Measurements from ENCODE around the gene FZR1. TPM values are rescaled to one million over a fixed set of nuclear protein-coding genes. Genes with fewer than 3 reads are reported as not detected.
"Not testable (repeated sequence)": the region's sequence is repeated elsewhere in the genome, so short reads cannot be mapped to it uniquely, and the experiment has no call there.

FZR1 gene
- total and polyA plus RNA-seq, 2 experiments from 2014 or later = 48.6 to 68.5 TPM

DNA sequence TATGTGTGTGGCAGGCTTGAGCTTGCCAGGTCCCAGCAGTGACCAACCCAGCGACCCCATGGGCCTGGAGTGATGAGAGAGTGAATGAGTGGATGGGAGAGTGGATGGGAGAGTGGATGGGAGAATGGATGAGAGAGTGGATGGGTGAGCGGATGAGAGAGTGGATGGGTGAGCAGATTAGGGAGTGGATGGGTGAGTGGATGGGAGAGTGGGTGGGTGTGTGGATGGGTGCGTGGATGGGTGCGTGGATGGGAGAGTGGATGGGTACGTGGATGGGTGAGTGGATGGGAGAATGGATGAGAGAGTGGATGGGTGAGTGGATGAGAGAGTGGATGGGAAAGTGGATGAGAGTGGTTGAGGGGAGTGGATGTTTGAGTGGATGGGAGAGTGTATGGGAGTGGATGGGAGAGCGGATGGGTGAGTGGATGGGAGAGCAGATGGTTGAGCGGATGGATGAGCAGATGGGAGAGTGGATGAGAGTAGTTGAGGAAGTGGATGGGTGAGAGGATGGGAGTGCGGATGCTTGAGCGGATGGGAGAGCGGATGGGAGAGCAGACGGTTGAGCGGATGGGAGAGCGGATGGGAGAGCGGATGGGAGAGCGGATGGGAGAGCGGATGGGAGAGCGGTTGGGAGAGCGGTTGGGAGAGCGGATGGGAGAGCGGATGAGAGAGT, 22.6 kb downstream of the FZR1 start:
- Histone ChIP-seq H3K36me3 (peaks cover 36% of the 10 kb centered on the region), H3K27me3 (no peaks in the 10 kb centered on the region), H3K9me3 (ENCODE audit: low read depth) (no peaks in the 10 kb centered on the region), H3K27ac (no peak overlapping the region), H3K4me1 (ENCODE audit: low read depth) (no peaks in the 10 kb centered on the region), H3K4me3 (no peak overlapping the region)
- TF ChIP-seq, protein P1, sequence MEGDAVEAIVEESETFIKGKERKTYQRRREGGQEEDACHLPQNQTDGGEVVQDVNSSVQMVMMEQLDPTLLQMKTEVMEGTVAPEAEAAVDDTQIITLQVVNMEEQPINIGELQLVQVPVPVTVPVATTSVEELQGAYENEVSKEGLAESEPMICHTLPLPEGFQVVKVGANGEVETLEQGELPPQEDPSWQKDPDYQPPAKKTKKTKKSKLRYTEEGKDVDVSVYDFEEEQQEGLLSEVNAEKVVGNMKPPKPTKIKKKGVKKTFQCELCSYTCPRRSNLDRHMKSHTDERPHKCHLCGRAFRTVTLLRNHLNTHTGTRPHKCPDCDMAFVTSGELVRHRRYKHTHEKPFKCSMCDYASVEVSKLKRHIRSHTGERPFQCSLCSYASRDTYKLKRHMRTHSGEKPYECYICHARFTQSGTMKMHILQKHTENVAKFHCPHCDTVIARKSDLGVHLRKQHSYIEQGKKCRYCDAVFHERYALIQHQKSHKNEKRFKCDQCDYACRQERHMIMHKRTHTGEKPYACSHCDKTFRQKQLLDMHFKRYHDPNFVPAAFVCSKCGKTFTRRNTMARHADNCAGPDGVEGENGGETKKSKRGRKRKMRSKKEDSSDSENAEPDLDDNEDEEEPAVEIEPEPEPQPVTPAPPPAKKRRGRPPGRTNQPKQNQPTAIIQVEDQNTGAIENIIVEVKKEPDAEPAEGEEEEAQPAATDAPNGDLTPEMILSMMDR (IDR thresholded peaks at IDR 0.05; ENCODE audit: low read depth, low read length) = no peak
- no peak for DNase-seq (ENCODE audit: low read depth in 1 of 2, low spot score in 1 of 2)

GRCh38 chr19:3529299-3529698, 23.2 kb downstream of the FZR1 start:
- H3K4me3 ChIP-seq; H3K4me1 ChIP-seq (ENCODE audit: low read depth); H3K9me3 ChIP-seq (ENCODE audit: low read depth); H3K27me3 ChIP-seq; DNase-seq (ENCODE audit: low read depth in 1 of 2, low spot score in 1 of 2); H3K27ac ChIP-seq: not testable (repeated sequence)
- H3K36me3 ChIP-seq = peaks cover 33% of the 10 kb centered on the region

DNA sequence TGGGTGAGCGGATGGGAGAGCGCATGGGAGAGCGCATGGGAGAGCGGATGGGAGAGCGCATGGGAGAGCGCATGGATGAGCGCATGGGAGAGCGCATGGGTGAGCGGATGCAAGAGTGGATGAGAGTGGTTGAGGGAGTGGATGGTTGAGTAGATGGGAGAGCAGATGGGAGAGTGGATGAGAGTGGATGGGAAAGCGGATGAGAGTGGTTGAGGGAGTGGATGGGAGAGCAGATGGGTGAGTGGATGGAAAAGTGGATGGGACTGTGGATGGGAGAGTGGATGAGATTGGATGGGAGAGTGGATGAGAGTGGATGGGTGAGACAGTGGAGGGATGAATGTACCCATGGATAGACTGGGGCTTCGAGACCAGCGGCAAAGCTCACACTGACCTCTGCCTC, 24.3 kb downstream of the FZR1 start:
- TF ChIP-seq, protein P1 (IDR thresholded peaks at IDR 0.05; ENCODE audit: low read depth, low read length) = no peak

DNA sequence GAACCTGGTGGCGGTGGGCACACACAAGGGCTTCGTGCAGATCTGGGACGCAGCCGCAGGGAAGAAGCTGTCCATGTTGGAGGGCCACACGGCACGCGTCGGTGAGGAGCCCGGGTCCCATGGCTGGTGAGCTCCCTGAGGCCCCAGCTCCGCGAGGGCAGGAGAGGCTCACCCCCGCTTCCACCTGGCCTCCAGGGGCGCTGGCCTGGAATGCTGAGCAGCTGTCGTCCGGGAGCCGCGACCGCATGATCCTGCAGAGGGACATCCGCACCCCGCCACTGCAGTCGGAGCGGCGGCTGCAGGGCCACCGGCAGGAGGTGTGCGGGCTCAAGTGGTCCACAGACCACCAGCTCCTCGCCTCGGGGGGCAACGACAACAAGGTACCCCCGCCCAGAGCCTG, 25.6 kb downstream of the FZR1 start:
- Histone ChIP-seq H3K4me1 (ENCODE audit: low read depth) (no peaks in the 10 kb centered on the region), H3K27me3 (no peaks in the 10 kb centered on the region), H3K9me3 (ENCODE audit: low read depth) (no peaks in the 10 kb centered on the region), H3K27ac (no peak overlapping the region), H3K4me3 (no peak overlapping the region), H3K36me3 (peaks cover 34% of the 10 kb centered on the region)
- TF ChIP-seq, protein P1 (IDR thresholded peaks at IDR 0.05; ENCODE audit: low read depth, low read length) = no peak
- no peak for DNase-seq (ENCODE audit: low read depth in 1 of 2, low spot score in 1 of 2)

More for the DNA sequence above, 24.3 kb downstream of the FZR1 start:
- Histone ChIP-seq H3K9me3 (ENCODE audit: low read depth) (no peaks in the 10 kb centered on the region), H3K36me3 (peaks cover 38% of the 10 kb centered on the region), H3K4me3 (no peak overlapping the region), H3K27ac (no peak overlapping the region), H3K27me3 (no peaks in the 10 kb centered on the region), H3K4me1 (ENCODE audit: low read depth) (no peaks in the 10 kb centered on the region)
- DNase-seq (ENCODE audit: low read depth in 1 of 2, low spot score in 1 of 2) = no peak

GRCh38 chr19:3532154-3532786, 26.2 kb downstream of the FZR1 start:
- TF ChIP-seq, protein P1 (IDR thresholded peaks at IDR 0.05; ENCODE audit: low read depth, low read length) = no peak

GRCh38 chr19:3533033-3533432, 26.9 kb downstream of the FZR1 start:
- Histone ChIP-seq H3K9me3 (ENCODE audit: low read depth) (no peaks in the 10 kb centered on the region), H3K4me3 (no peak overlapping the region), H3K36me3 (peaks cover 22% of the 10 kb centered on the region), H3K27me3 (no peaks in the 10 kb centered on the region), H3K27ac (no peak overlapping the region), H3K4me1 (ENCODE audit: low read depth) (no peaks in the 10 kb centered on the region)
- DNase-seq (ENCODE audit: low read depth in 1 of 2, low spot score in 1 of 2) = no peak
- TF ChIP-seq, protein P1 (IDR thresholded peaks at IDR 0.05; ENCODE audit: low read depth, low read length) = no peak

More at GRCh38 chr19:3532154-3532786, 26.2 kb downstream of the FZR1 start:
- H3K27me3 ChIP-seq = no peaks in the 10 kb centered on the region
- no peak overlapping the region for H3K27ac ChIP-seq
- H3K4me1 ChIP-seq (ENCODE audit: low read depth) = no peaks in the 10 kb centered on the region
- peaks cover 29% of the 10 kb centered on the region for H3K36me3 ChIP-seq
- H3K9me3 ChIP-seq (ENCODE audit: low read depth) = no peaks in the 10 kb centered on the region
- no peak overlapping the region for H3K4me3 ChIP-seq
- DNase-seq (ENCODE audit: low read depth in 1 of 2, low spot score in 1 of 2) = no peak

Data from cardiac muscle cell (in vitro differentiated cells and primary cell).